Esophagus squamous epithelium (tissue), 4 donors: ENCODE measurements around the gene MAP3K8.

Experiments
- POLR2A ChIP-seq, 4 donors: fragments of 450-650 bp; IDR thresholded peaks; one replicate each; pipeline ENCODE4 v1.6.1; 2017; ENCODE audit warnings: antibody characterized with exemption in 4 of 4, mild to moderate bottlenecking in 4 of 4, moderate library complexity in 3 of 4
- TF ChIP-seq, protein P1 (sequence below), 6 experiments: fragments of 450-650 bp in 4 of 6; fragments of 200-600 bp in 2 of 6; sonication (generic) in 2 of 6; IDR thresholded peaks; one replicate each; pipeline ENCODE4 v1.5.1; 2016 to 2019; ENCODE audit warnings: antibody characterized with exemption in 6 of 6, mild to moderate bottlenecking in 4 of 6, moderate library complexity in 4 of 6

GRCh38 chr10:30398193-30398592, 35.8 kb upstream of the MAP3K8 start:
- TF ChIP-seq, protein P1, sequence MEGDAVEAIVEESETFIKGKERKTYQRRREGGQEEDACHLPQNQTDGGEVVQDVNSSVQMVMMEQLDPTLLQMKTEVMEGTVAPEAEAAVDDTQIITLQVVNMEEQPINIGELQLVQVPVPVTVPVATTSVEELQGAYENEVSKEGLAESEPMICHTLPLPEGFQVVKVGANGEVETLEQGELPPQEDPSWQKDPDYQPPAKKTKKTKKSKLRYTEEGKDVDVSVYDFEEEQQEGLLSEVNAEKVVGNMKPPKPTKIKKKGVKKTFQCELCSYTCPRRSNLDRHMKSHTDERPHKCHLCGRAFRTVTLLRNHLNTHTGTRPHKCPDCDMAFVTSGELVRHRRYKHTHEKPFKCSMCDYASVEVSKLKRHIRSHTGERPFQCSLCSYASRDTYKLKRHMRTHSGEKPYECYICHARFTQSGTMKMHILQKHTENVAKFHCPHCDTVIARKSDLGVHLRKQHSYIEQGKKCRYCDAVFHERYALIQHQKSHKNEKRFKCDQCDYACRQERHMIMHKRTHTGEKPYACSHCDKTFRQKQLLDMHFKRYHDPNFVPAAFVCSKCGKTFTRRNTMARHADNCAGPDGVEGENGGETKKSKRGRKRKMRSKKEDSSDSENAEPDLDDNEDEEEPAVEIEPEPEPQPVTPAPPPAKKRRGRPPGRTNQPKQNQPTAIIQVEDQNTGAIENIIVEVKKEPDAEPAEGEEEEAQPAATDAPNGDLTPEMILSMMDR (IDR thresholded peaks at IDR 0.05): no peak
- no peak for TF ChIP-seq POLR2A (IDR thresholded peaks at IDR 0.05)
